Measurements from ENCODE around the gene PRCC.

PRCC gene

GRCh38 chr1:156816561-156817328 is 49.4 kb downstream of the PRCC start, which contains the start of gene SH2D2A:
Gene SH2D2A (minus strand): TSS chr1:156816848. CDS start chr1:156816708, 140 bp downstream.
- DNase-seq = no peak

- no peak for DNase-seq
Measured at GRCh38 chr1:156821801-156822200, 54.5 kb downstream of the PRCC start.

DNA sequence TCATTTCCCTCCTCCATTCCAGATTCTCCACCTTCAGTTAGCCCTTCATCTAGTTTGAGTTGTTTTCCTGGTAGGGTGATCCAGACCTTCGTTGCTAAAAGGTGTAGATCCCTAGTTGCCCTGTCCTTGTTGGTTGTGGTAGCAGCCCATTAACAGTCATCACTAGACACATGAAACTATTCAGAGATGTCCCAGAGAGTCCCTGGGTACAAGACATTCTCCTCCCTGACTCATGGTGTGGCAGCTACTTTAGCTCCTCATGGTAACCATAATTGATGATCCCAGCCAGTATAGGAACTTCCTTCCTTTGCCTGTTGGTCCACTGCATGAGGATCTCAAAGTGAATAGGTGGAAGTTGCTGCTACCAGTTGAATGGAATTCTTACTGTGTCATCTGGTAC is 55.3 kb downstream of the PRCC start:
- DNase-seq = no peak

- no peak for DNase-seq
Measured at GRCh38 chr1:156823210-156823790, 56.0 kb downstream of the PRCC start.

GRCh38 chr1:156826630-156827029 is 59.3 kb downstream of the PRCC start:
- no peak for DNase-seq

DNA sequence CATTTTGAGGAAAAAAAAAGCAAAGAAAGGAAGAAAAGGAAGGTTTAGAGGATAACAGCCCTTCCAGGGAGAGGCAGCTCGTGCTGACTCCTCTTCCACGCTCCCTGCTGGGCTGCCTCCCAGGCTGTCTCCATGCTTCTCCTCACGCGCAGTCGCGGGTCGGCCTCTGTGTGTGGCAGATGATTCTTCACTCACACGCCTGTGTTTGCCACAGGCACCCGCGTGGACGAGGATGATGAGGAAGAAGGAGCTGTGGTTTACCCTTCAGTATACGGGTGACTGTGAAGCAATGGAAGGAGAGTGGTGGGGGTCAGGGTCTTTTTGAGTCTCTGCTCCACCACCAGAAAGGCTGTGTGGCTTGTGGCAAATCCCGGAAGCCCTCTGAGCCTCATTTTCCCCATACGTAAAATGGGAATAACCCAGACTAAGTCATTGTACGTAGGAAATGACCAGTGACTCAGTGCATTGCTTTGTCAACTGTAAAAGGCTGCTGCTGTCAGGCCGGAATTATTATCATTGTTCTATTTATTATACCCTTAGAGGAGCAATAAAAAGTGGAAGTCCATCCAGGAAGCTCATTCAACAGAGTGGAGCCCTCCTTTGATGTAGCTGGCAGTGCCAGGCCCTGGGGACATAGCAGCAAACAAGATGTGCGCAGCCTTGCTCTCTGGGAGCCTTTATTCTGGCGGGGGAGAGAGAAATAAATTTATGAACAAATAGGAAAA is 61.2 kb downstream of the PRCC start:
- no peak for DNase-seq

DNA sequence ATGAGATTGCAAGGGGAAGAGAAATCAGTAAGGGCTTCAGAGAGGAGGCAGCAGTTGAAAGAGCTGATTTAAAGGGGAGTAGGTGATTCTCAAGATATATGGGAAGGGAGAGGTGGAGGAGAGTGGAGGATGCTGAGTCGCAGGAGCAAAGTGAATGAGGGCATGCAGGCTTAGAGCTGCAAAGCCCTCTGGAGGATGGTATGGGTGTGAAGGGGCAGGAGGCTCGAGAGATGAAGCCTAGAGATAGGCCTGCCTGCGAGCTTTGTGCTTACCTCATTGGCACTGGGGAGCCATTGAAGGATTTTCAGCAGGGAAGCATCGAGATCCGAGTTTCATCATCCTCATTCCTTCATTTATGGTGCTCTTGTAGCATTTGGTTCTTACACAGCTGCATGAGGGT is 65.1 kb downstream of the PRCC start:
- DNase-seq = no peak

DNA sequence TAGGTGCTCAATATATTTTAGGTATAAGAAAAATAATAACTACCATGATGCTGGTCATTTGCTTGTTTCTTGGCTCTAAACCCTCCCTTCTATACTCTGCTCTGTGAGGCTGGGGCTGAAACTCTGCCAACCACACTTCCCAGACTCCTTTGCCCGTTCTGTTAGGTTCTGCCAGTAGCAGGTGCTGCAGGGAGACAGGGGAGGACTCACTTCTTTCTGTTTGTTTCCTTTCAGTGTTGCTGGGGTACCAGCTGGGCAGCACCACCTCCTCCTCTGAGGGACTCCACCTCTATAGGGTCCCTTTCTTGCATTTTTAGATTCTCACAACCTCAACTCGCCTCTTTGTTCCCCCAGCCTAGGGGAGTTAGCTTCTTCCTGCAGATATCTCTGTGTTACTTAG is 66.3 kb downstream of the PRCC start:
- no peak for DNase-seq

- no peak for DNase-seq
Measured at GRCh38 chr1:156834322-156834721, 67.0 kb downstream of the PRCC start.

DNA sequence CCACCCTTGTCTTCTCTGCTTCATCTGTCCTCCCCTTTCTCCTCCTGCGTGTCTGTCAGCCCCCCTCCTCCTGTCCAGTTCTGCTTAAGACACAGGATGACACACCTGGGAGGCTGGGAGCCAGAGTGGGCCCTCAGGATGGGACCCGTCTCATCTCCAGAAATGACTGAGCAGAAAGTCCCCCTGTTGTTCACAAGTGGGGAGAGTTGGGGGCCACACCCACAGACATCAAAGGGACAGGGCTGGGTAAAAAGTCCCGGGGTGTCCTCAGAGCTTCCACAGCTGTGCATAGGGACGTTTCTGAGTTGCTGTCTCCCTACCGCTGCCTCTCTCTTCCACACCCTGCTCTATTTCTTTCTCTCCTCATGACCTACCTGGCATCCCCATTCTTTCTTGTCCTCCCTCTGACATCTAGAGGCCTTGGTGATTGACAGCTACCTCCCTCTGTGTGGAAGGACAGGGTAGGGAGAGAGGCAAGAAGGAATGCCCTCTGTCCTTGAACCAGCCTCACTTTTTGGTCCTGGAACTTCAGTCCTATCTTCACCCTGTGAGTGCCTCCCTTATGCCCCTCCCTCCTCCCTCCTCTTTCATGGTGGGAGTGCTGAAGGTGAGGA is 68.8 kb downstream of the PRCC start:
- no peak for DNase-seq

DNA sequence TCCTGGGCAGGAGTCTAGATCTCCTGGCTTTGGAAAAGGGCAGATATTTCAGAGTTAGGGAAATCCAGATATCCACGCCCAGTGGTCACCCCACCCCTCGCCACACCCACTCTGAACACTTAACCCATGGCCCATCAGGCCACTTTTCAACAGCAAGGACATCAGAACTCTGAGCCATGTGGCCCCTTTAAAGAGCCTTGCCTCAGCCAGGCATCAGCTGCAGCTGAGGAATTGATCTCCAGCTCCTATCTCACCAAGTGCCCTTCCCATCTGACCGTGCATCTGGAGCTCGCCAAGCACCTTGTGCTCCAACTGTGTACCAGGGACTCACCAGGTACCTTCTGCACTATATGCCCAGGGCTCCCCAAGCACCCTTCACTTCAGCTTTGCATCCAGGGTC is 69.6 kb downstream of the PRCC start:
- DNase-seq = no peak

DNA sequence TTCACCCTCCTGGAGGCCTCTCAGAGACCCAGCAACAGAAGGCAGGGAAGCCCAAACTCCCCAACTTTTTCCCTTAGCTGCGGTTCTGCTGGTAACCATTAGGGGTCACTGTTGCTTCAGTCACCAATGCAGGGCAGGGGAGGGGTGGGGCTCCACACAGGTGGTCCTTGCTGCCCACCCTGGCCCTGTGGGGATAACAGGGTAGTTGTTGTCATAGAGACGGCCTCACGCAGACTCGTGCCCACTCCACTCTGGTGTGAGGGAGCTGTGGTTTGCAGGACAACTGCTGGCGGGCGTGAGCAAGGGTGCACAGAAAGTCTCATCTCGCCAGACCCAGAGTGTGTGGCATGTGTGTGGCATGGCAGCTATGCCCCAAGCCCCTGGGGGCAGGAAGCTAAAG is 71.6 kb downstream of the PRCC start:
- no peak for DNase-seq

GRCh38 chr1:156839426-156840109 is 72.2 kb downstream of the PRCC start:
- DNase-seq = no peak

DNA sequence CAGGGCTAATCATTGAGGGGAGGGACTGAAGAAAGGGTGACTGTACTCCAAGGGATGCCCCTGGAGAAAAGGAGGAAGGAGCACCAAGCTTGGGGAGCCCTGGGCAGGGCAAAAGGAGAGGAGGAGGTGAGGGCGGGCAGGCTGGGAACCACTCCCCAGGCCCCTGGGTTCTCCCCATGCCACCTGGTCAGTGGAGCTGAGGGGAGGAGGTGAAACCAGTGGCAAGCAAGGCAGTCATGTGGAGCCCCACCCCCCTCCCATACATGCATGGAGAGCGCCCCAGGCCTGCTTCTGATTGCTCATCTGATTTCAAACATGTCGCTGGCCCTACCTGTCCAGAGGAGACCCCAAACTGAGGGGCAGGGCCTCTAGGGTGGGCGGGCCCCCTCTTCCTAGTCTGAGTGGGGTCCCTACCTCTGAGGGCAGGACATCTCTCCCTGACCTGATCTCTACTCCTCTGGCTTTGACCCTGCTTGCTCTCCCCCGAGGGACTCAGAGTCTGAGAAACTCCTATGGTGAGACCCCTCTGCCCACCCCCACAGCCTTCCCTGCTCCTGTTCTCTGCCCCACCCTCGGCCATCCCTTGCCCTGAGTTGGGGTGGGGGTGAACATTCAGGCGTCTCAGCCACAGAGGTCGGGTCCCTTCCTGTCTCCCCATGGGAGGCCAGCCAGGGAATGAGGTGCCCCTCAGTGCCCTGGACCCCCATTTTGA is 73.0 kb downstream of the PRCC start:
- no peak for DNase-seq

GRCh38 chr1:156840898-156841279 is 73.6 kb downstream of the PRCC start:
- no peak for DNase-seq

DNA sequence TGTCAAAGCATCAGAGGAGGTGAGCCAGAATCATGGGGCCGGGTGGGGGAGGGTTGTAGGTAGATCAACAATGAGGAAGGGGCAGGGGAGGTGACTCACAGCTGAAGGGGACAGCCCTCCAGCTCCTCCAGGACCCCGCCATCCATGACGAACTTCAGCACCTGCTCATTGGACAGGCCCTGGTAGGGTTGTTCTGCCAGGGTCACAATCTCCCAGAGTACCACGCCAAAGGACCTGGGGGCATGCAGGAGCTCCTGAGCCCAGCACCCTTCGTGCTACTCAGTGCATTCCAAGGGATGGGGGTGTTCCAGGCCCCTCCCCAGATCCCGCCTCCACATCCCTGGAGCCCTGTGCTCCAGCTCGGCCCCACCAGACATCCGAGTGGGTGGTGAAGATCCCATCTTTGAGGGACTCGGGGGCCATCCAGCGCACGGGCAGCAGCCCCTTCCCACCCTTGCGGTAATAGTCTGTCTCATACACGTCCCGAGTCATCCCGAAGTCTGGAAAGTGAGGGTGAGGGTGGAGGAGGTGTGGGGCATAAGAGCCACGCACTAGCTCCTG is 74.0 kb downstream of the PRCC start:
- DNase-seq = no peak

DNA sequence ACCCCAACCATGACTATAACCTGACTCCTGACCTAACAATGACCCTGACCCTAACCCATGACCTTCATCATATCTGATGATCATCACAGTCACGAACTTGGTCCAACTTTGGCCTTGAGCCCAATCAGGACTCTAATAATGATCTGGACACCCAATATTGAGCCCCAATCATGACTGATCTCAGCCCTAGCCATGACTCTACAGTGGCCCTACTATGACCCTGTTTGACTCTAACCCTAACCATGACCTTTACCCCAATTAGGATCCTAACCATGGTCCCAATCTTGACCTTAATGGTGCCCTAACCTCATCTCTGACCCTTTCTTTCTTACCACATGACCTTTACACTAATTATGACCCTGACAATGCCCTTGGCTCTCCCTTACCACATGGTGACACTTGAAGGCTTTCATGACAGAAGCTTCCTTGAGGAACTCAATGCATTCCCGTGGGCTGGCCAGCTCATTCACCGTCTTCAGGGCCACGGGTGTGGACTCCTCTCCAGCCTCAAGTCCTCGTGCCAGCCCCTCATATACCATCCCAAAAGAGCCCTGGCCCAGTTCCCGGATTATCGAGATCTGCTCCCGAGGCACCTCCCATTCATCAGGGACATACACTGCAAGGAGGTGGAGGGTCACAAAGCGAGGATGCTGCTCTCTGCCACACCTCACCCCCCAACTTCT is 75.4 kb downstream of the PRCC start:
- DNase-seq = no peak

DNA sequence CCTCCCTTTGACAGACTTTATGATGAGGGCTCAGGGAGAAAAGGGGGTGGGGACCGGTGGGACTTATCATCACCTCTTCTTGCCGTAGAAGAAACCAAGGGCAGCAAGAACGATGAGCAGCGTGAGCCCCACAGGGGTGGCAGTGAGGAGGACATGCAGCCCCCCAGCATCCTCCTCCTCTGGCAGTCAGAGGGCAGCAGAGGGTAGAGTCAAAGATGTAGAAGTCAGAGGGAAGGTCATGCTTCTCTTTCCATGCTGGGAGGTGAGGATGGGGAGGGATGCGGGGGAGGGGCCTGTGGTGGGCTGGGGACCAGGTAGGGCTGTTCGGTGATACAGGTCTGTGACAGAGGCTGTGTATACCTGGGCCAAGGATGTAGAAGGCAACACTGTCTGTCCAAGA is 76.8 kb downstream of the PRCC start:
- no peak for DNase-seq

DNA sequence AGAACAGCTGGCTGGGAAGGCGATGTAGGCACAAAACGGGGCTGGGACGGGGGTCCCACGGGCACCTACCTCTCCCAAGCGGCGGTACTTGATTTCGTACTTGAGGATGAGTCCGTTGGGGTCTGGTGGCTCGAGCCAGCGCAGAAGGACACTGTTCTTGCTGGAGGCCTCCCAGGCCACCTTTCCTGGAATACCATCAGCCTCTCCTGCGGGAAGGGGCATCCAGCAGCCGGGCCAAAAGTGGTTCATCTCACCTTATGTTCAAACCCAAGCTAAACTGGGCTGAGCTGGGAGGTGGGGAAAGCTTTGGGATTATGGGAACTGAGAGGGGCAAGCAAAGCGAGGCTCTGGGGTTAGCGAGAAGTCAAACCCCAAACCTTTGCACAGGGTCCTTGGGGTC is 77.3 kb downstream of the PRCC start:
- DNase-seq = no peak

DNA sequence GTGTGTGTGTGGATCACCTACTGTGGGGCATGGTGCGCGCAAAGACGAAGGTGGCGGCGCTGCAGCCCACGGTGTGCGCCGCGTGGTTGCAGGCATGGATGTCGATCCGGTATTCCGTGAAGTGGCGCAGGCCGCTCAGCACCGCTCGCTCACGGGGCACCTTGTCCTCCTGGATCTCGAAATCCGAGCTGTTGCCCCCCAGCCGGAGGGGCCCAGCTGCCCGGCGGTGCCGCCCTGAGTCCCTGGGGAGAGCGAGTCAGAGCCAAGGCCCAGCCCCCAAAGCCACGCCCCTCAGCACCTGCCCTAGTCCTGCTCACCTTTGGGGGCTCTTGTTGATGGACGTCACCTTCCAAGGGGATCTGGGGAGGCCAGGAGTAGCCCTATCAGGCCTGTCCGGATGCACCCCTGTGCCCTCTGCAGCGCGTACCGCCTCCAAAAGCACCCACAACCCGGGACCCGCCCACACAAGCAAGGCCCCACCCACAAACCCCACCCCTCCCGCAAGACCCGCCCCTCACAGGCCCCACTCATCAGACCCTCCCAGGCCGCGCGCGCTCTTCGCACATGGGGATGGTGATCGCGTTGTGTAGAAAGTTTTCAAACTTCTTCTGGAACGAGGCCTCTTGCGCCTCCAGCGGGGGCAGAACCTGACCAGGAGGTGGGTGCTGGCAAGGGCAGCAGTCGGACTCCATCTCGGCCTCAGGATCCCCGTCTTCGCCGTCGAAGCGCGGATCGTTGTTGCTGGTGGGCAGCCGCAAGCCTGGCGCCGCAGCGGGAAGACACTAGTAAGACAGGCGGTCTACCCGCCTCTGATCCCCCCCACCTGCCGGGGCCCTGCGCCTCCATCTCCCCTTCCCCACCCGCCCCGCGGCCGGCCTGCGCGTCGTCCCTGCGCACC is 78.0 kb downstream of the PRCC start:
- DNase-seq = no peak
